Endothelial cell of umbilical vein (primary cell): Measurements from ENCODE around the gene ZBTB26.

Source experiments
- POLR2AphosphoS5 ChIP-seq: IDR thresholded peaks from 2 replicates; pipeline ENCODE4 v1.6.1; 2012; ENCODE audit warnings: low read depth, mild to moderate bottlenecking, control low read depth, low read length, moderate library complexity; ENCODE audit not compliant: insufficient read depth
- TF ChIP-seq, protein P1 (sequence below), 2 donors: IDR thresholded peaks; 1 replicate in 1 of 2; 2 replicates in 1 of 2; pipeline ENCODE4 v1.5.1; 2011; ENCODE audit warnings: low read length in 2 of 2, mild to moderate bottlenecking in 2 of 2, moderate library complexity in 2 of 2, control low read depth in 1 of 2, inconsistent platforms in 1 of 2, low read depth in 1 of 2; ENCODE audit not compliant: insufficient read depth in 1 of 2; ENCODE audit errors: extremely low read depth in 1 of 2

GRCh38 chr9:122918310-122918709, 13.0 kb downstream of the ZBTB26 start:
- TF ChIP-seq, protein P1, sequence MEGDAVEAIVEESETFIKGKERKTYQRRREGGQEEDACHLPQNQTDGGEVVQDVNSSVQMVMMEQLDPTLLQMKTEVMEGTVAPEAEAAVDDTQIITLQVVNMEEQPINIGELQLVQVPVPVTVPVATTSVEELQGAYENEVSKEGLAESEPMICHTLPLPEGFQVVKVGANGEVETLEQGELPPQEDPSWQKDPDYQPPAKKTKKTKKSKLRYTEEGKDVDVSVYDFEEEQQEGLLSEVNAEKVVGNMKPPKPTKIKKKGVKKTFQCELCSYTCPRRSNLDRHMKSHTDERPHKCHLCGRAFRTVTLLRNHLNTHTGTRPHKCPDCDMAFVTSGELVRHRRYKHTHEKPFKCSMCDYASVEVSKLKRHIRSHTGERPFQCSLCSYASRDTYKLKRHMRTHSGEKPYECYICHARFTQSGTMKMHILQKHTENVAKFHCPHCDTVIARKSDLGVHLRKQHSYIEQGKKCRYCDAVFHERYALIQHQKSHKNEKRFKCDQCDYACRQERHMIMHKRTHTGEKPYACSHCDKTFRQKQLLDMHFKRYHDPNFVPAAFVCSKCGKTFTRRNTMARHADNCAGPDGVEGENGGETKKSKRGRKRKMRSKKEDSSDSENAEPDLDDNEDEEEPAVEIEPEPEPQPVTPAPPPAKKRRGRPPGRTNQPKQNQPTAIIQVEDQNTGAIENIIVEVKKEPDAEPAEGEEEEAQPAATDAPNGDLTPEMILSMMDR (IDR thresholded peaks at IDR 0.05; ENCODE audit: extremely low read depth in 1 of 2, insufficient read depth in 1 of 2, low read depth in 1 of 2, low read length in 2 of 2), result no peak
- TF ChIP-seq POLR2AphosphoS5, result no peak
